ENCODE results near the gene PRPH. TPM values are rescaled to one million over a fixed set of nuclear protein-coding genes. Genes with fewer than 3 reads are reported as not detected.
"Not testable (repeated sequence)": the region's sequence is repeated elsewhere in the genome, so short reads cannot be mapped to it uniquely, and the experiment has no call there.

PRPH gene
- total RNA-seq: under 1 TPM in 1 of 2 donors, not detected in 1; 0.75 TPM

DNA sequence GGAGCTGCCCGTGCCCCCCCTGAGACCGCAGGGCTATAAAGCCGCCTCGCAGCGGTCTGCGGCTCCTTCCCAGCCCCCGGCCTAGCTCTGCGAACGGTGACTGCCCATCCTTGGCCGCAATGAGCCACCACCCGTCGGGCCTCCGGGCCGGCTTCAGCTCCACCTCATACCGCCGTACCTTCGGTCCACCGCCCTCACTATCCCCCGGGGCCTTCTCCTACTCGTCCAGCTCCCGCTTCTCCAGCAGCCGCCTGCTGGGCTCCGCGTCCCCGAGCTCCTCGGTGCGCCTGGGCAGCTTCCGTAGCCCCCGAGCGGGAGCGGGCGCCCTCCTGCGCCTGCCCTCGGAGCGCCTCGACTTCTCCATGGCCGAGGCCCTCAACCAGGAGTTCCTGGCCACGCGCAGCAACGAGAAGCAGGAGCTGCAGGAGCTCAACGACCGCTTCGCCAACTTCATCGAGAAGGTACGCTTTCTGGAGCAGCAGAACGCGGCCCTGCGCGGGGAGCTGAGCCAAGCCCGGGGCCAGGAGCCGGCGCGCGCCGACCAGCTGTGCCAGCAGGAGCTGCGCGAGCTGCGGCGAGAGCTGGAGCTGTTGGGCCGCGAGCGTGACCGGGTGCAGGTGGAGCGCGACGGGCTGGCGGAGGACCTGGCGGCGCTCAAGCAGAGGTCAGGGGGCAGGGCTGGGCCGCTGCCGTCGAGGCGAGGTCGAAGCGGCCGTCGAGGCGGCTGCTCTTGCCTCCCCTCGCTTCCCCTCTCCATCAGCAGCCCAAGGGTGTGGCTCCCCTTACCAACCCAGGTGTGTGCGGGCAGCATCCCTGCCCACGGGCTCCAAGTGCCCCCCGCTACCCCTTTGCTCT is at the start of gene PRPH:
TSS of gene PRPH (plus strand) at position 66 of the 855 bp plus-strand sequence. CDS start at position 120, 54 bp downstream.
- H3K36me3 ChIP-seq: no peaks in the 10 kb centered on the region
- DNase-seq (ENCODE audit: low spot score): no peak
- H3K4me3 ChIP-seq: peak within 1 kb of the TSS in 1 of 2 donors; percentile 11
- no peaks in the 10 kb centered on the region for H3K9me3 ChIP-seq
- H3K27ac ChIP-seq: no peak within 1 kb of the TSS
- peaks cover 0 to 37% of the 10 kb centered on the region in 2 donors for H3K4me1 ChIP-seq
- TF ChIP-seq, protein P1, sequence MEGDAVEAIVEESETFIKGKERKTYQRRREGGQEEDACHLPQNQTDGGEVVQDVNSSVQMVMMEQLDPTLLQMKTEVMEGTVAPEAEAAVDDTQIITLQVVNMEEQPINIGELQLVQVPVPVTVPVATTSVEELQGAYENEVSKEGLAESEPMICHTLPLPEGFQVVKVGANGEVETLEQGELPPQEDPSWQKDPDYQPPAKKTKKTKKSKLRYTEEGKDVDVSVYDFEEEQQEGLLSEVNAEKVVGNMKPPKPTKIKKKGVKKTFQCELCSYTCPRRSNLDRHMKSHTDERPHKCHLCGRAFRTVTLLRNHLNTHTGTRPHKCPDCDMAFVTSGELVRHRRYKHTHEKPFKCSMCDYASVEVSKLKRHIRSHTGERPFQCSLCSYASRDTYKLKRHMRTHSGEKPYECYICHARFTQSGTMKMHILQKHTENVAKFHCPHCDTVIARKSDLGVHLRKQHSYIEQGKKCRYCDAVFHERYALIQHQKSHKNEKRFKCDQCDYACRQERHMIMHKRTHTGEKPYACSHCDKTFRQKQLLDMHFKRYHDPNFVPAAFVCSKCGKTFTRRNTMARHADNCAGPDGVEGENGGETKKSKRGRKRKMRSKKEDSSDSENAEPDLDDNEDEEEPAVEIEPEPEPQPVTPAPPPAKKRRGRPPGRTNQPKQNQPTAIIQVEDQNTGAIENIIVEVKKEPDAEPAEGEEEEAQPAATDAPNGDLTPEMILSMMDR (IDR thresholded peaks at IDR 0.05): no peak
- peaks cover 20 to 36% of the 10 kb centered on the region in 2 donors for H3K27me3 ChIP-seq

DNA sequence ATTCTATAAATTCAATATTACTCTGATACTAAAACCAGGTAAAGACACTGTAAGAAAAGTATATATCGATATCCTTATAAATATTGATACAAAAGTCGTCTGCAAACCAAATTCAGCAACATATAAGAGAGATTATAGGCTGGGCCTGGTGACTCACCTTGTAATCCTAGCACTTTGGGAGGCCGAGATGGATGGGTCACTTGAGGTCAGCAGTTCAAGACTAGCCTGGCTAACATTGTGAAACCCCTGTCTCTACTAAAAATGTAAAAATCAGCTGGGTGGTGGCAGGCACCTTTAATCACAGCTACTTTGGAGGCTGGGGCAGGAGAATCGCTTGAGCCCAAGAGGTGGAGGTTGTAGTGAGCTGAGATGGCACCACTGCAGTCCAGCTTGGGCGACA is 43.6 kb upstream of the PRPH start:
- no peaks in the 10 kb centered on the region for H3K9me3 ChIP-seq
- H3K27me3 ChIP-seq: no peaks in the 10 kb centered on the region
- no peak overlapping the region for H3K27ac ChIP-seq
- H3K36me3 ChIP-seq: no peaks in the 10 kb centered on the region
- H3K4me1 ChIP-seq: no peaks in the 10 kb centered on the region
- TF ChIP-seq, protein P1 (IDR thresholded peaks at IDR 0.05): no peak
- no peak for DNase-seq (ENCODE audit: low spot score)
- no peak overlapping the region for H3K4me3 ChIP-seq

DNA sequence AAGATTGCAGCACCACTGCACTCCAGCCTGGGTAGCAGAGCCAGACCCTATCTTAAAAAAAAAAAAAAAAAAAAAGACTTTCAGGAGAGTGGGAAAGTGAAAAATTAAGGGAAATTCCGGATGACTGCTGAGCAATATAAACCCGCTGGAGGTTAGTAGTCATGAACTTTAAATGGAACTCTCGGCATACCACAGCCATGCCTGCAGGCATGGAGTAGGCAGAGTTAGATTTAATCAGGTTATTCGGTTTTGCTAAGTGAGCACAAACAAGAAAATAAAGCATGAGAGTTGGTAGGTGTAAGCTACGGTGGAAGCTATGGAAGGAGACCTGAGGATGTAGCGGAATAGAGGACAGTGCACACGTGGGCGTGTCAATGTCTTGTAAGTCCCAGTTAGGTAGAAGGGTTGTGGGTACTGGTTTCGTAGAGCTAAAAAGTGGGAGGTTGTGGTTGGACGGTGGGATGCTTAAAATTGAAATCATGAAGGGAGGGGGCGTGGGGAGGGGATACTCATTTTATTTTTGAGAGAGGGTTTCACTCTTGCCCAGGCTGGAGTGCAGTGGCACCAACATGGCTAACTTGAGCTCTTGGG is 41.8 kb upstream of the PRPH start:
- no peak overlapping the region for H3K27ac ChIP-seq
- TF ChIP-seq, protein P1 (IDR thresholded peaks at IDR 0.05): no peak
- no peaks in the 10 kb centered on the region for H3K4me1 ChIP-seq
- H3K27me3 ChIP-seq: no peaks in the 10 kb centered on the region
- H3K9me3 ChIP-seq: no peaks in the 10 kb centered on the region
- no peak overlapping the region for H3K4me3 ChIP-seq
- DNase-seq (ENCODE audit: low spot score): no peak
- H3K36me3 ChIP-seq: no peaks in the 10 kb centered on the region

DNA sequence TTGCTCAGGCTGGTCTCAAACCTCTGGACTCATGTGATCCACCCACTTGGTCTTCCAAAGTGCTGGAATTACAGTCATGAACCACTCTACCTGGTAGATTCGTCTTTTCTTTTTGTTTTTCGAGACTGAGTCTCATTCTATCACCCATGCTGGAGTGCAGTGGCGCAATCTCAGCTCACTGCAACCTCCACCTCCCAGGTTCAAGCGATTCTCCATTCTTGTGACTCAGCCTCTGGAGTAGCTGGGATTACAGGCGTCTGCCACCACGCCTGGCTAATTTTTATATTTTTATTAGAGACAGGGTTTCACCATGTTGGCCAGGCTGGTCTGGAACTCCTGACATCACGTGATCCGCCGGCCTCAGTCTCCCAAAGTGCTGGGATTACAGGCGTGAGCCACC is 39.5 kb upstream of the PRPH start:
- not testable (repeated sequence) for H3K4me3 ChIP-seq; DNase-seq (ENCODE audit: low spot score); H3K36me3 ChIP-seq; H3K27ac ChIP-seq; H3K9me3 ChIP-seq; H3K27me3 ChIP-seq; H3K4me1 ChIP-seq

DNA sequence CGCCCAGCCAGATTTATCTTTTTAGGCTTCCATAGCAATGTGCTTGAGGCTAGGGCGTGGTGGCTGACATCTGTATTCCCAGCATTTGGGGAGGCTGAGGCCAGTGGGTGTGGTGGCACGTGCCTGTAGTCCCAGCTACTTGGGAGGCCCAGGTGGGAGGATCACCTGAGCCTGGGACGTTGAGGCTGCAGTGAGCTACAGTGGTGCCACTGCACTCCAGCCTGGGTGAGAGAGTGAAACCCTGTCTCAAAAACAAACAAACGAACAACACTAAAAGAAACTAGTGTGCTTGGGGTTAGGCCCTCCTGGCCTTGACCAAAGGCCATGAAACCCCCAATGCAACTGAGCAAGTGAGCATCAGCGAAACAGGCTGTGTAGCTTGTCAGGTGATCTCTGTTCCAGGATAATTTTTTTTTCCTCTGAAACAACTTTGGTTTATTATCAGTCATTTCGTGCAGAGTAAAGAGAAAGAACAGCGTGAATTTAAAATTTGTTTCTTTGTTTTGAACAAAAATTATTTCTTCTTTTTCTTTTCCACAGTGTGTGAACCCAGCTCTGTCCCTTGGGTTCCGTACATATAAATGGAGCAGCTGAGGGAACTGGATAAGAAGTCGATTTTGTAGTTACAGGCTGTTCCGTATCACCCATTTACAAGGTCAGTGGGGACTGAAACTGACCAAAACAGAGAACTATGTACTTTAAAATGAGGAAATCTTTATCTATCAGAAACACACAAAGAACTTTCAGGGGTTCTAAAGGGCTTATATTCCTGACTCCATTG is 38.9 kb upstream of the PRPH start:
- H3K4me3 ChIP-seq: no peak overlapping the region
- H3K27me3 ChIP-seq: no peaks in the 10 kb centered on the region
- no peaks in the 10 kb centered on the region for H3K36me3 ChIP-seq
- TF ChIP-seq, protein P1 (IDR thresholded peaks at IDR 0.05): no peak
- DNase-seq (ENCODE audit: low spot score): no peak
- no peaks in the 10 kb centered on the region for H3K9me3 ChIP-seq
- H3K27ac ChIP-seq: no peak overlapping the region
- H3K4me1 ChIP-seq: peaks cover 0 to 14% of the 10 kb centered on the region in 2 donors

DNA sequence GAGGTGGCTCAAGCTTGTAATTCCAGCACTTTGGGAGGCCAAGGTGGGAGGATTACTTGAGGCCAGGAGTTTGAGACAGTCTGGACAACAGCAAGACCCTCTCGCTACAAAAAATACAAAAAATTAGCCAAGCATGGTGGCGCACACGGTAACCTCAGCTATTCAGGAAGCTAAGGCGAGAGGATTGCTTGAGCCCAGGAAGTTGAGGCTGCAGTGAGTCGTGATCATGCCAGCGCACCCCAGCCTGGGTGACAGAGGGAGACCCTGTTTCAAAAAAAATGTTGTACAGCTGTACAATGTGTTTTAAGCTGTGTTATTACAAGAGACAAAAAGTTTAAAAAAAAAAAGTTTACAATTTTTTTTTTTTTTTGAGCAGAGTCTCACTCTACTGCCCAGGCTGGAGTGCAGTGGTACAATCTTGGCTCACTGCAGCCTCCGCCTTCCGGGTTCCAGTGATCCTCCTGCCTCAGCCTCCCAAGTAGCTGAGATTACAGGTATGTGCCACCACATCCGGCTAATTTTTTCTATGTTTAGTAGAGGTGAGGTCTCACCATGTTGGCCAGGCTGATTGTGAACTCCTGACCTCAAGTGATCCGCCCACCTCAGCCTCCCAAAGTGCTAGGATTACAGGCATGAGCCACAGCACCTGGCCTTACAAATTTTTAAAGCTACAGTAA is 37.3 kb upstream of the PRPH start:
- not testable (repeated sequence) for H3K36me3 ChIP-seq; DNase-seq (ENCODE audit: low spot score); H3K27ac ChIP-seq; H3K4me3 ChIP-seq; H3K9me3 ChIP-seq; H3K27me3 ChIP-seq
- H3K4me1 ChIP-seq: peaks cover 0 to 14% of the 10 kb centered on the region in 2 donors

All from right atrium auricular region (tissue), 2 donors.